K562 (cell line): ENCODE results near the gene MYL4. TPM values are rescaled to one million over a fixed set of nuclear protein-coding genes. Genes with fewer than 3 reads are reported as not detected.

Experiments used
- ATAC-seq: fragments of 200-7000 bp; cut with Tn5 transposase; 3 replicates; pipeline ENCODE4 v1.9.1; 2020; ENCODE audit warnings: moderate library complexity
- BruUV-seq: library from RNA; stranded (reverse); fragments of 400-500 nt; replicated peaks from 2 replicates; lab custom pipeline; 2021; lab: Mats Ljungman, UMichigan
- CTCF ChIA-PET: fragments of 300-600 bp; formaldehyde crosslinking; extraction: SDS; loops from one replicate; lab custom pipeline; 2021; ENCODE audit warnings: low intra/inter-chr PET ratio; lab: Yijun Ruan, JAX
- POLR2A ChIA-PET: fragments of 300-600, 350-650 bp; sonication (Branson Sonifier 250); formaldehyde crosslinking; extraction: SDS; loops from one replicate; lab custom pipeline; 2021; ENCODE audit warnings: antibody characterized with exemption, inconsistent platforms; lab: Yijun Ruan, JAX
- DNase-seq, 4 experiments: peaks; one replicate each; pipeline versions ENCODE4 v3.0.0 to v3.0.0-alpha.2; 2011 to 2018; ENCODE audit warnings: low spot score in 3 of 4, mixed read lengths in 3 of 4; ENCODE audit errors: extremely low read depth in 1 of 4
- FAIRE-seq: peaks from 2 replicates; lab custom pipeline; 2011; peaks lifted over from hg19 to GRCh38; lab: Jason Lieb, UNC
- H2AFZ ChIP-seq: 2 replicates; pipeline ENCODE4 v1.6.0; 2011; ENCODE audit warnings: low read depth, low read length, control low read depth, inconsistent platforms
- H3K27ac ChIP-seq: fragments of 200-600 bp; 3 replicates; pipeline ENCODE4 v1.8.0; 2011; ENCODE audit warnings: low read depth, mild to moderate bottlenecking, control low read depth, inconsistent platforms, low read length, moderate library complexity, mixed read lengths; ENCODE audit errors: extremely low read depth
- H3K27me3 ChIP-seq, 2 experiments: fragments of 300-600 bp in 1 of 2; 2 replicates in 1 of 2; 3 replicates in 1 of 2; pipeline versions ENCODE4 v1.6.0 to v1.8.0; 2011; ENCODE audit warnings: inconsistent platforms in 2 of 2, low read length in 2 of 2, mild to moderate bottlenecking in 1 of 2, mixed read lengths in 1 of 2, moderate library complexity in 1 of 2; ENCODE audit not compliant: control insufficient read depth in 2 of 2, insufficient read depth in 2 of 2
- H3K36me3 ChIP-seq: fragments of 300-600 bp; 3 replicates; pipeline ENCODE4 v1.8.0; 2011; ENCODE audit warnings: mild to moderate bottlenecking, low read length, inconsistent platforms; ENCODE audit not compliant: control insufficient read depth, insufficient read depth
- H3K4me1 ChIP-seq, 2 experiments: fragments of 200-600 bp in 1 of 2; replicated peaks in 1 of 2; 2 replicates in 1 of 2; 3 replicates in 1 of 2; pipeline versions ENCODE4 v1.5.1 to v1.8.0; 2011; ENCODE audit warnings: inconsistent platforms in 2 of 2, low read length in 2 of 2, mild to moderate bottlenecking in 1 of 2, mixed read lengths in 1 of 2, moderate library complexity in 1 of 2; ENCODE audit not compliant: control insufficient read depth in 2 of 2, insufficient read depth in 2 of 2
- H3K4me2 ChIP-seq: 2 replicates; pipeline ENCODE4 v1.6.1; 2011; ENCODE audit warnings: low read length, control low read depth, inconsistent platforms, mixed read lengths; ENCODE audit not compliant: insufficient read depth
- H3K4me3 ChIP-seq: fragments of 200-600 bp; sonication (generic), shearing (Covaris generic); 2 replicates; pipeline ENCODE4 v1.5.1; 2016; ENCODE audit warnings: control low read depth, inconsistent platforms
- H3K79me2 ChIP-seq: fragments of 200-600 bp; 3 replicates; pipeline ENCODE4 v1.8.0; 2011; ENCODE audit warnings: low read length, inconsistent platforms; ENCODE audit not compliant: control insufficient read depth, insufficient read depth
- H3K9ac ChIP-seq, 2 experiments: 2 replicates each; pipeline versions ENCODE4 v1.6.0 to v1.6.1; 2011; ENCODE audit warnings: low read depth in 2 of 2, low read length in 2 of 2, control low read depth in 1 of 2, inconsistent platforms in 1 of 2, mild to moderate bottlenecking in 1 of 2, mixed read lengths in 1 of 2; ENCODE audit not compliant: insufficient read depth in 1 of 2
- H3K9me1 ChIP-seq: one replicate; pipeline ENCODE4 v1.6.0; 2011; ENCODE audit warnings: inconsistent platforms, mild to moderate bottlenecking, low read length, moderate library complexity; ENCODE audit not compliant: control insufficient read depth, insufficient read depth
- H3K9me3 ChIP-seq: replicated peaks from 2 replicates; pipeline ENCODE4 v1.5.1; 2011; ENCODE audit warnings: low read depth, low read length, inconsistent platforms; ENCODE audit not compliant: control insufficient read depth, insufficient read depth
- H4K20me1 ChIP-seq: replicated peaks from 2 replicates; pipeline ENCODE4 v1.6.1; 2011; ENCODE audit warnings: low read length, inconsistent platforms, mixed read lengths; ENCODE audit not compliant: control insufficient read depth, insufficient read depth
- CEBPB ChIP-seq: fragments of 450-650 bp; IDR thresholded peaks from 2 replicates; pipeline ENCODE4 v1.6.1; 2016; ENCODE audit warnings: missing genetic modification characterization, missing compliant biosample characterization
- CEBPG ChIP-seq, 3 experiments: fragments of 200-800 bp in 1 of 3; sonication (Bioruptor generic) in 1 of 3; sonication (generic) in 1 of 3; formaldehyde crosslinking in 1 of 3; IDR thresholded peaks in 2 of 3; conservative IDR thresholded peaks in 1 of 3; 2 replicates each; pipeline versions ENCODE4 v1.6.1 to v1.8.0; 2016 to 2022; ENCODE audit warnings: missing compliant biosample characterization in 2 of 3, missing genetic modification characterization in 2 of 3, mild to moderate bottlenecking in 1 of 3, missing genetic modification reagents in 1 of 3
- FOXK1 ChIP-seq: sonication (generic); formaldehyde crosslinking; IDR thresholded peaks from 2 replicates; pipeline ENCODE4 v1.8.0; 2022; ENCODE audit warnings: missing genetic modification reagents, mild to moderate bottlenecking, borderline replicate concordance
- SRSF3 ChIP-seq: fragments of 200-400 bp; formaldehyde crosslinking; IDR thresholded peaks from 2 replicates; pipeline ENCODE4 v1.6.1; 2016; ENCODE audit warnings: mild to moderate bottlenecking, low read length, moderate library complexity; ENCODE audit not compliant: insufficient read depth
- ZNF121 ChIP-seq: sonication (generic); formaldehyde crosslinking; conservative IDR thresholded peaks from 2 replicates; pipeline ENCODE4 v1.8.0; 2022; ENCODE audit warnings: missing genetic modification reagents
- WGBS: fragments of 100-300 bp; shearing (Covaris generic); methylation state at CpG from one replicate; pipeline ENCODE4 v1.1.6; 2016; ENCODE audit warnings: low coverage, mixed read lengths; ENCODE audit not compliant: insufficient coverage; ENCODE audit errors: missing lambda C conversion rate; 5-methylcytosine and 5-hydroxymethylcytosine counted together
- in situ Hi-C: fragments of 300-500 bp; cut with MboI; formaldehyde crosslinking; loops from 4 replicates; pipeline ENCODE4 v1.15.0; 2018; ENCODE audit warnings: inconsistent platforms, mixed read lengths
- intact Hi-C: fragments of 100-400 bp; cut with micrococcal nuclease; formaldehyde crosslinking; loops from 2 replicates; pipeline ENCODE4 v1.14.2; 2022
- polyA plus RNA-seq, 8 experiments: library from polyadenylated mRNA; depleted of rRNA in 4 of 8; stranded (reverse) in 5 of 8; unstranded in 3 of 8; fragments of >200 nt; fragmentation: Nextera tagmentation in 2 of 8; fragmentation: Illumina TruSeq in 1 of 8; extraction: Ambion mirVana in 2 of 8; extraction: Trizol in 1 of 8; gene quantifications; 2 replicates each; pipeline versions ENCODE4 v1.2.1 to v1.2.3, GENCODE V29; 2011 to 2014; ENCODE audit warnings: inconsistent platforms in 1 of 8, missing spikeins in 1 of 8
- total RNA-seq, 7 experiments: library from RNA; depleted of rRNA in 6 of 7; stranded (reverse); fragments of >200 nt in 6 of 7; fragmentation: Illumina TruSeq in 2 of 7; extraction: Trizol in 2 of 7; gene quantifications; 2 replicates each; pipeline versions ENCODE4 v1.2.1 to v1.2.3, GENCODE V29; 2011 to 2021; ENCODE audit warnings: low replicate concordance in 1 of 7

Gene MYL4
- total and polyA plus RNA-seq, 9 of the 15 experiments (the other 6 are each of a cell fraction or from before 2014, with no cell fraction given): 117 to 423 (median 221) TPM

GRCh38 chr17:47170710-47171109 is 38.4 kb upstream of the MYL4 start:
- in situ Hi-C loops: no loop called here
- H3K79me2 ChIP-seq: peaks cover 79% of the 10 kb centered on the region
- intact Hi-C loops: no loop called here
- H4K20me1 ChIP-seq: no peaks in the 10 kb centered on the region; the same call in 1 of the 2 replicates
- DNase-seq: no peak
- FAIRE-seq: no peak
- no peaks in the 10 kb centered on the region for H3K9me3 ChIP-seq
- H3K27me3 ChIP-seq: no peaks in the 10 kb centered on the region
- no peak for ATAC-seq
- no peak overlapping the region for H2AFZ ChIP-seq
- no peak overlapping the region for H3K4me3 ChIP-seq
- WGBS: 83% methylated on average over 4 of the region's 4 CpGs
- TF ChIP-seq FOXK1 (CRISPR knock-in tag) (no peak), ZNF121 (peak; percentile 88)
- TF ChIP-seq, all 486 proteins: peak for 1
- Histone ChIP-seq H3K9me1 (no peaks in the 10 kb centered on the region), H3K4me2 (no peak overlapping the region), H3K9ac (no peak overlapping the region), H3K36me3 (peaks cover 92% of the 10 kb centered on the region), H3K4me1 (peaks cover 0 to 4% of the 10 kb centered on the region in 2 experiments; a peak in 2 of 5 replicates), H3K27ac (no peak overlapping the region)
- no TSS peak for BruUV-seq
- ChIA-PET POLR2A (interaction anchor here (1.0 to 1.5 kb wide), 2 partner anchors 8 to 14 kb away, joined by 4 to 7 read pairs; no protein-coding TSS in a partner anchor), CTCF (no interaction called here)

GRCh38 chr17:47172696-47173565 is 36.2 kb upstream of the MYL4 start:
- POLR2A ChIA-PET: interaction anchor here (0.6 to 1.1 kb wide), 2 partner anchors 108 to 110 kb away, joined by 3 read pairs; no protein-coding TSS in a partner anchor
- Histone ChIP-seq H4K20me1 (no peaks in the 10 kb centered on the region; the same call in 1 of the 2 replicates), H3K4me2 (no peak overlapping the region), H3K4me1 (peaks cover 7 to 13% of the 10 kb centered on the region in 2 experiments; a peak in 4 of 5 replicates), H3K27me3 (no peaks in the 10 kb centered on the region), H3K9me3 (no peaks in the 10 kb centered on the region), H3K9me1 (no peaks in the 10 kb centered on the region), H3K9ac (no peak overlapping the region), H2AFZ (no peak overlapping the region), H3K79me2 (peaks cover 90% of the 10 kb centered on the region), H3K36me3 (peaks cover 94% of the 10 kb centered on the region), H3K27ac (no peak overlapping the region), H3K4me3 (no peak overlapping the region)
- 100% methylated on average over 2 of the region's 2 CpGs for WGBS
- DNase-seq (no peak), ATAC-seq (no peak), FAIRE-seq (no peak)
- in situ Hi-C loops: no loop called here
- BruUV-seq: no TSS peak
- TF ChIP-seq SRSF3: no peak
- TF ChIP-seq CEBPG (CRISPR knock-in tag; IDR thresholded peaks at IDR 0.05): no peak
- peak; percentile 45 to 54; a peak in 3 of 4 replicates for TF ChIP-seq CEBPG (tag; conservative IDR thresholded peaks at IDR 0.05 in 1 of 2, IDR thresholded peaks at IDR 0.05 in 1 of 2)
- peak; percentile 78 for TF ChIP-seq CEBPB (tag)
- CTCF ChIA-PET: no interaction called here
- intact Hi-C loops: no loop called here
